GM21447 (cell line): Measurements from ENCODE around the gene TRIP10.
"Not testable (repeated sequence)": the region's sequence is repeated elsewhere in the genome, so short reads cannot be mapped to it uniquely, and the experiment has no call there.

Source experiments
- ATAC-seq: cut with Tn5 transposase; IDR thresholded peaks from one replicate; pipeline ENCODE4 v1.9.1; 2021; ENCODE audit not compliant: unreplicated experiment

TRIP10 gene

GRCh38 chr19:6739390-6739882 lies at the start of gene TRIP10:
Gene TRIP10, plus strand, starts transcription at chr19:6739680. Its CDS starts 82 bp downstream, at chr19:6739762.
- no peak for ATAC-seq

GRCh38 chr19:6690160-6690885 lies 49.2 kb upstream of the TRIP10 start:
- ATAC-seq = no peak

- no peak for ATAC-seq
Observed at GRCh38 chr19:6691342-6691741, 48.1 kb upstream of the TRIP10 start.

GRCh38 chr19:6692027-6692426 lies 47.5 kb upstream of the TRIP10 start:
- no peak for ATAC-seq

GRCh38 chr19:6693056-6693471 lies 46.4 kb upstream of the TRIP10 start:
- no peak for ATAC-seq

- ATAC-seq = no peak
Observed at GRCh38 chr19:6693681-6694080, 45.8 kb upstream of the TRIP10 start.

- ATAC-seq = no peak
Observed at GRCh38 chr19:6694147-6694815, 45.2 kb upstream of the TRIP10 start.

- ATAC-seq = no peak
Observed at GRCh38 chr19:6696239-6696820, 43.1 kb upstream of the TRIP10 start.

- ATAC-seq = no peak
Observed at GRCh38 chr19:6697291-6697690, 42.2 kb upstream of the TRIP10 start.

- no peak for ATAC-seq
Observed at GRCh38 chr19:6699935-6700334, 39.5 kb upstream of the TRIP10 start.

- ATAC-seq = no peak
Observed at GRCh38 chr19:6700586-6701316, 38.7 kb upstream of the TRIP10 start.

- no peak for ATAC-seq
Observed at GRCh38 chr19:6705931-6706632, 33.4 kb upstream of the TRIP10 start.

GRCh38 chr19:6706633-6706958 lies 32.9 kb upstream of the TRIP10 start:
- no peak for ATAC-seq

GRCh38 chr19:6707011-6707657 lies 32.3 kb upstream of the TRIP10 start:
- ATAC-seq = no peak

- ATAC-seq = no peak
Observed at GRCh38 chr19:6707658-6708018, 31.8 kb upstream of the TRIP10 start.

GRCh38 chr19:6708346-6708745 lies 31.1 kb upstream of the TRIP10 start:
- ATAC-seq = no peak

- not testable (repeated sequence) for ATAC-seq
Observed at GRCh38 chr19:6708913-6709312, 30.6 kb upstream of the TRIP10 start.

GRCh38 chr19:6709549-6709948 lies 29.9 kb upstream of the TRIP10 start:
- ATAC-seq = no peak

GRCh38 chr19:6710273-6711077 lies 29.0 kb upstream of the TRIP10 start:
- no peak for ATAC-seq

GRCh38 chr19:6711078-6711361 lies 28.5 kb upstream of the TRIP10 start:
- ATAC-seq = no peak
